ENCODE measurements around the gene ST3GAL3.

Gene ST3GAL3

GRCh38 chr1:43844114-43844513, 136.8 kb downstream of the ST3GAL3 start:
- Histone ChIP-seq H4K8ac (ENCODE audit: low read length) (no peak overlapping the region), H2BK5ac (ENCODE audit: low read depth, low read length, poor library complexity, severe bottlenecking) (no peak overlapping the region), H3K9me3 (ENCODE audit: control insufficient read depth, low read length) (peaks cover 13% of the 10 kb centered on the region), H3K27me3 (ENCODE audit: control insufficient read depth in 1 of 2, insufficient read depth in 1 of 2, low read length in 2 of 2) (no peaks in the 10 kb centered on the region), H3K23ac (ENCODE audit: low read length in 2 of 2) (no peak overlapping the region), H2BK15ac (ENCODE audit: low read depth, poor library complexity, severe bottlenecking) (no peak overlapping the region), H3K4me2 (ENCODE audit: low read length, poor library complexity, severe bottlenecking) (no peak overlapping the region), H3K36me3 (ENCODE audit: control insufficient read depth in 1 of 2, insufficient read depth in 2 of 2, low read depth in 1 of 2, low read length in 2 of 2) (peaks cover 12 to 44% of the 10 kb centered on the region in 2 experiments), H2AK5ac (ENCODE audit: low read length, severe bottlenecking) (no peak overlapping the region), H3K14ac (ENCODE audit: low read length in 2 of 2) (no peak overlapping the region), H3K27ac (ENCODE audit: low read length, poor library complexity, severe bottlenecking) (no peak overlapping the region), H3K4me1 (ENCODE audit: control insufficient read depth, insufficient read depth, low read depth, low read length) (no peaks in the 10 kb centered on the region), H3K4ac (ENCODE audit: low read depth in 1 of 2, low read length in 2 of 2) (no peak overlapping the region), H4K91ac (ENCODE audit: low read length) (no peak overlapping the region), H2BK120ac (ENCODE audit: low read depth, low read length) (no peak overlapping the region), H3K4me3 (ENCODE audit: insufficient read depth in 1 of 2, low read depth in 1 of 2, low read length in 2 of 2) (no peak overlapping the region), H3K9ac (ENCODE audit: low read length) (no peak overlapping the region), H3K79me1 (replicated peaks; ENCODE audit: low read length, poor library complexity, severe bottlenecking) (peaks cover 8% of the 10 kb centered on the region), H3K18ac (ENCODE audit: low read depth in 1 of 2, low read length in 2 of 2) (no peak overlapping the region), H2BK12ac (ENCODE audit: low read length in 2 of 2) (no peak overlapping the region), H2AFZ (ENCODE audit: low read depth, low read length) (no peak overlapping the region)
- DNase-seq: no peak
- WGBS: 54% methylated on average over 1 of the region's 1 CpG

GRCh38 chr1:43847290-43847689, 140.0 kb downstream of the ST3GAL3 start:
- H3K4me1 ChIP-seq (ENCODE audit: control insufficient read depth, insufficient read depth, low read depth, low read length): no peaks in the 10 kb centered on the region
- H2BK120ac ChIP-seq (ENCODE audit: low read depth, low read length): no peak overlapping the region
- H3K4me3 ChIP-seq (ENCODE audit: insufficient read depth in 1 of 2, low read depth in 1 of 2, low read length in 2 of 2): no peak overlapping the region
- H3K4me2 ChIP-seq (ENCODE audit: low read length, poor library complexity, severe bottlenecking): no peak overlapping the region
- no peak overlapping the region for H3K18ac ChIP-seq (ENCODE audit: low read depth in 1 of 2, low read length in 2 of 2)
- no peak overlapping the region for H3K27ac ChIP-seq (ENCODE audit: low read length, poor library complexity, severe bottlenecking)
- no peak overlapping the region for H2AFZ ChIP-seq (ENCODE audit: low read depth, low read length)
- H2BK12ac ChIP-seq (ENCODE audit: low read length in 2 of 2): no peak overlapping the region
- peak; percentile 37 for DNase-seq
- peaks cover 23% of the 10 kb centered on the region for H3K79me1 ChIP-seq (replicated peaks; ENCODE audit: low read length, poor library complexity, severe bottlenecking)
- H2AK5ac ChIP-seq (ENCODE audit: low read length, severe bottlenecking): no peak overlapping the region
- H3K9ac ChIP-seq (ENCODE audit: low read length): no peak overlapping the region
- no peak overlapping the region for H3K14ac ChIP-seq (ENCODE audit: low read length in 2 of 2)
- H3K9me3 ChIP-seq (ENCODE audit: control insufficient read depth, low read length): peaks cover under 1% of the 10 kb centered on the region
- H4K8ac ChIP-seq (ENCODE audit: low read length): no peak overlapping the region
- H3K27me3 ChIP-seq (ENCODE audit: control insufficient read depth in 1 of 2, insufficient read depth in 1 of 2, low read length in 2 of 2): no peaks in the 10 kb centered on the region
- peaks cover 16 to 17% of the 10 kb centered on the region in 2 experiments for H3K36me3 ChIP-seq (ENCODE audit: control insufficient read depth in 1 of 2, insufficient read depth in 2 of 2, low read depth in 1 of 2, low read length in 2 of 2)
- H2BK15ac ChIP-seq (ENCODE audit: low read depth, poor library complexity, severe bottlenecking): no peak overlapping the region
- WGBS: 63% methylated on average over 1 of the region's 1 CpG
- H4K91ac ChIP-seq (ENCODE audit: low read length): no peak overlapping the region
- no peak overlapping the region for H2BK5ac ChIP-seq (ENCODE audit: low read depth, low read length, poor library complexity, severe bottlenecking)
- no peak overlapping the region for H3K4ac ChIP-seq (ENCODE audit: low read depth in 1 of 2, low read length in 2 of 2)
- H3K23ac ChIP-seq (ENCODE audit: low read length in 2 of 2): no peak overlapping the region

- peaks cover 12 to 17% of the 10 kb centered on the region in 2 experiments for H3K36me3 ChIP-seq (ENCODE audit: control insufficient read depth in 1 of 2, insufficient read depth in 2 of 2, low read depth in 1 of 2, low read length in 2 of 2)
- WGBS: 89% methylated on average over 1 of the region's 4 CpGs
- no peak overlapping the region for H3K23ac ChIP-seq (ENCODE audit: low read length in 2 of 2)
- no peak overlapping the region for H3K4me3 ChIP-seq (ENCODE audit: insufficient read depth in 1 of 2, low read depth in 1 of 2, low read length in 2 of 2)
- H3K27ac ChIP-seq (ENCODE audit: low read length, poor library complexity, severe bottlenecking): no peak overlapping the region
- H3K4me2 ChIP-seq (ENCODE audit: low read length, poor library complexity, severe bottlenecking): no peak overlapping the region
- no peaks in the 10 kb centered on the region for H3K27me3 ChIP-seq (ENCODE audit: control insufficient read depth in 1 of 2, insufficient read depth in 1 of 2, low read length in 2 of 2)
- H3K4me1 ChIP-seq (ENCODE audit: control insufficient read depth, insufficient read depth, low read depth, low read length): no peaks in the 10 kb centered on the region
- H3K79me1 ChIP-seq (replicated peaks; ENCODE audit: low read length, poor library complexity, severe bottlenecking): peaks cover 23% of the 10 kb centered on the region
- no peak for DNase-seq
- no peak overlapping the region for H2AFZ ChIP-seq (ENCODE audit: low read depth, low read length)
- H3K18ac ChIP-seq (ENCODE audit: low read depth in 1 of 2, low read length in 2 of 2): no peak overlapping the region
- H4K91ac ChIP-seq (ENCODE audit: low read length): no peak overlapping the region
- no peak overlapping the region for H2BK15ac ChIP-seq (ENCODE audit: low read depth, poor library complexity, severe bottlenecking)
- no peaks in the 10 kb centered on the region for H3K9me3 ChIP-seq (ENCODE audit: control insufficient read depth, low read length)
- H3K9ac ChIP-seq (ENCODE audit: low read length): no peak overlapping the region
- H3K4ac ChIP-seq (ENCODE audit: low read depth in 1 of 2, low read length in 2 of 2): no peak overlapping the region
- H2AK5ac ChIP-seq (ENCODE audit: low read length, severe bottlenecking): no peak overlapping the region
- H2BK12ac ChIP-seq (ENCODE audit: low read length in 2 of 2): no peak overlapping the region
- H4K8ac ChIP-seq (ENCODE audit: low read length): no peak overlapping the region
- no peak overlapping the region for H2BK5ac ChIP-seq (ENCODE audit: low read depth, low read length, poor library complexity, severe bottlenecking)
- H3K14ac ChIP-seq (ENCODE audit: low read length in 2 of 2): no peak overlapping the region
- H2BK120ac ChIP-seq (ENCODE audit: low read depth, low read length): no peak overlapping the region
These were observed 140.5 kb downstream of the ST3GAL3 start for GRCh38 chr1:43847882-43848281.

- no peak overlapping the region for H2AK5ac ChIP-seq (ENCODE audit: low read length, severe bottlenecking)
- no peak overlapping the region for H3K4me3 ChIP-seq (ENCODE audit: insufficient read depth in 1 of 2, low read depth in 1 of 2, low read length in 2 of 2)
- no peak overlapping the region for H3K14ac ChIP-seq (ENCODE audit: low read length in 2 of 2)
- WGBS: 89% methylated on average over 1 of the region's 1 CpG
- no peak overlapping the region for H3K23ac ChIP-seq (ENCODE audit: low read length in 2 of 2)
- H3K4ac ChIP-seq (ENCODE audit: low read depth in 1 of 2, low read length in 2 of 2): no peak overlapping the region
- H3K79me1 ChIP-seq (replicated peaks; ENCODE audit: low read length, poor library complexity, severe bottlenecking): peaks cover 23% of the 10 kb centered on the region
- no peak overlapping the region for H4K8ac ChIP-seq (ENCODE audit: low read length)
- no peaks in the 10 kb centered on the region for H3K9me3 ChIP-seq (ENCODE audit: control insufficient read depth, low read length)
- no peak overlapping the region for H2AFZ ChIP-seq (ENCODE audit: low read depth, low read length)
- H3K4me1 ChIP-seq (ENCODE audit: control insufficient read depth, insufficient read depth, low read depth, low read length): peaks cover 3% of the 10 kb centered on the region
- no peak overlapping the region for H3K4me2 ChIP-seq (ENCODE audit: low read length, poor library complexity, severe bottlenecking)
- no peak overlapping the region for H2BK5ac ChIP-seq (ENCODE audit: low read depth, low read length, poor library complexity, severe bottlenecking)
- H3K18ac ChIP-seq (ENCODE audit: low read depth in 1 of 2, low read length in 2 of 2): no peak overlapping the region
- peaks cover 2 to 17% of the 10 kb centered on the region in 2 experiments for H3K36me3 ChIP-seq (ENCODE audit: control insufficient read depth in 1 of 2, insufficient read depth in 2 of 2, low read depth in 1 of 2, low read length in 2 of 2)
- H3K9ac ChIP-seq (ENCODE audit: low read length): no peak overlapping the region
- peak overlapping the region; percentile 3 for H4K91ac ChIP-seq (ENCODE audit: low read length)
- no peak for DNase-seq
- H2BK12ac ChIP-seq (ENCODE audit: low read length in 2 of 2): no peak overlapping the region
- H2BK120ac ChIP-seq (ENCODE audit: low read depth, low read length): no peak overlapping the region
- no peaks in the 10 kb centered on the region for H3K27me3 ChIP-seq (ENCODE audit: control insufficient read depth in 1 of 2, insufficient read depth in 1 of 2, low read length in 2 of 2)
- no peak overlapping the region for H3K27ac ChIP-seq (ENCODE audit: low read length, poor library complexity, severe bottlenecking)
- H2BK15ac ChIP-seq (ENCODE audit: low read depth, poor library complexity, severe bottlenecking): no peak overlapping the region
These were observed 142.3 kb downstream of the ST3GAL3 start for GRCh38 chr1:43849670-43850069.

Measured in mesenchymal stem cell (in vitro differentiated cells and primary cell).